Upper lobe of right lung (tissue), 1 donor: ENCODE data around the gene FAM216B. TPM values are rescaled to one million over a fixed set of nuclear protein-coding genes. Genes with fewer than 3 reads are reported as not detected.

ENCODE experiments used
- ATAC-seq: fragments of 200-7000 bp; cut with Tn5 transposase; one replicate; pipeline ENCODE4 v1.9.1; 2020; ENCODE audit warnings: mild to moderate bottlenecking, moderate library complexity
- DNase-seq: peaks from one replicate; pipeline ENCODE4 v3.0.0-alpha.2; 2020
- H3K27ac ChIP-seq: fragments of 200-600 bp; one replicate; pipeline ENCODE4 v1.8.0; 2022
- H3K27me3 ChIP-seq: fragments of 200-600 bp; one replicate; pipeline ENCODE4 v1.8.0; 2022; ENCODE audit warnings: mild to moderate bottlenecking
- H3K36me3 ChIP-seq: fragments of 200-600 bp; one replicate; pipeline ENCODE4 v1.8.0; 2022
- H3K4me1 ChIP-seq: fragments of 200-600 bp; one replicate; pipeline ENCODE4 v1.8.0; 2022
- H3K4me3 ChIP-seq: fragments of 200-600 bp; one replicate; pipeline ENCODE4 v1.8.0; 2022; ENCODE audit warnings: mild to moderate bottlenecking
- H3K9me3 ChIP-seq: fragments of 200-600 bp; one replicate; pipeline ENCODE4 v1.8.0; 2022
- CTCF ChIP-seq: fragments of 200-600 bp; IDR thresholded peaks from one replicate; pipeline ENCODE4 v1.8.0; 2022; ENCODE audit warnings: antibody characterized with exemption
- intact Hi-C: fragments of 100-400 bp; cut with DNase I; formaldehyde crosslinking; loops from one replicate; pipeline ENCODE4 v1.11.0; 2022
- long read RNA-seq: library from polyadenylated mRNA; unstranded; transcript quantifications from one replicate; pipeline ENCODE4 v2.0.0, GENCODE V29; 2021
- total RNA-seq: library from RNA; stranded (reverse); fragmentation: NEBNext Ultra II Directional; extraction: Animal tissue kit (Norgen Biotek cat#: 25700); gene quantifications from one replicate; pipeline ENCODE4 v1.2.1, GENCODE V29; 2021
- donor health status: DM: no; HTN: yes; CAD: no; lungs with severe emphysema.

FAM216B gene
- not detected for total RNA-seq
- long read RNA-seq, partial matches to known transcripts = 1 of 1 reads
- long read RNA-seq, other reads (novel, unspliced or antisense) = 0 of 1 reads

DNA sequence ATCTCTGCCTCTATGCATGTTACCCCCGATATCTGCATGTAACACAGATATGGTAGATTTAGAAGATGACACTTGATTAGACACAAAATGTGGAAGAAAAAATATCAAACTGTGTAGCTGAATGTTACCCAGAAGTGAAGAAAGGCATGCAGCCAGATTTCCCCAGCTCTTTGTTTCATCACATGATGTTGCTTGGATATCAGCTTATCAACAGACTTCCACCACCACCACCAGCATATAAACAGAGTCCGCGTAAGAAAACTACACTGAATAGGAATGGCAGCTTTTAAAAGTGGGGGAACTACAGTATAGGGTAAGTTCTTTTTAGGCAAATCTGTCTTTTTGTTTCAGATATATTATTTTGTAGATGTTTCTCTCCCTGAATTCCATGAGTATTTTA lies at the start of gene FAM216B:
Gene FAM216B, plus strand, starts transcription at position 233 of the 400 bp plus-strand sequence. CDS start 2,484 bp downstream, outside the sequence.
- H3K4me1 ChIP-seq = no peaks in the 10 kb centered on the region
- no peak within 1 kb of the TSS for H3K4me3 ChIP-seq
- ATAC-seq (no peak), DNase-seq (no peak)
- no peaks in the 10 kb centered on the region for H3K9me3 ChIP-seq
- H3K27ac ChIP-seq = no peak within 1 kb of the TSS
- no peak for TF ChIP-seq CTCF
- no peaks in the 10 kb centered on the region for H3K36me3 ChIP-seq
- H3K27me3 ChIP-seq = no peaks in the 10 kb centered on the region
- intact Hi-C loops = no loop called here

DNA sequence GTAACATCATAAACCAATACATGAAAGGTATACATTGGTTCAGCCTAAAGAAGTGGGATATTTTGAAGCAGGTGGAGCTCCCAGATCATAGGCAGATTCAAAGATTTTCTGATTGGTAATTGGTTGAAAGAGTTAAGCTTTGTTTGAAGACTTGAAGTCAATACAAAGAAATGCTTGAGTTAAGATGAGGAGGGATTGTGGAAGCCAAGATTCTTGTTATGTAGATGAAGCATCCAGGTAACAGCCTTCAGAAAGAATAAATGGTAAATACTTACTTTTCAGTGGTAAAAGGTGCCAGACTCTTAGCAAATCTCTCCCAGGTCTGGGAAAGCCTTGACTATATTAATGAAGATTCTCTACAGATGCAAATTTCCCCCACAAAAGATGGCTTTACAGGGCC lies 49.3 kb upstream of the FAM216B start:
- Histone ChIP-seq H3K27me3 (no peaks in the 10 kb centered on the region), H3K27ac (no peak overlapping the region), H3K4me3 (no peak overlapping the region), H3K4me1 (no peaks in the 10 kb centered on the region), H3K9me3 (no peaks in the 10 kb centered on the region), H3K36me3 (no peaks in the 10 kb centered on the region)
- no peak for TF ChIP-seq CTCF
- intact Hi-C loops = no loop called here
- DNase-seq (no peak), ATAC-seq (no peak)

GRCh38 chr13:42733046-42733445 lies 48.3 kb upstream of the FAM216B start:
- H3K4me3 ChIP-seq = no peak overlapping the region
- H3K4me1 ChIP-seq = no peaks in the 10 kb centered on the region
- ATAC-seq (no peak), DNase-seq (no peak)
- no peak for TF ChIP-seq CTCF
- H3K27ac ChIP-seq = no peak overlapping the region
- intact Hi-C loops = no loop called here
- H3K36me3 ChIP-seq = no peaks in the 10 kb centered on the region
- H3K27me3 ChIP-seq = no peaks in the 10 kb centered on the region
- H3K9me3 ChIP-seq = no peaks in the 10 kb centered on the region

DNA sequence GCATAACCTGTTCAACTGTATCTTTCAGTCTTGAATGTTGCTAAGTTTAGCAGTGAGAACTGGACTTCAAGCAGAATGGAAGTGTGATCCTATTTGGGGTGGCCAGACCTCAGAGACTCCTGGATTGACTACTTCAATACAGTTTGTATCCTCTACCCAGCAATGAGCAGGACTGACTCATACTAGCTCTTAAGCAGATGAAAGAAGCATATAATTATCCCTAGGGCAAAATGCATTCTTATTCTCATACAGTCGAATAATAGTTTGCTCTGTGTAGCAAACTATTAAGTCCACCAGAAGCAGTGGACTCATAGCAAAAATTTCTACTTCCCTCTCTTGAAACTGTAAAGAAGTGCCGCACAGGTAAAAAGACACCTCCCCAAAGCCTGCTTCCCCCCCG lies 46.4 kb upstream of the FAM216B start:
- intact Hi-C loops = no loop called here
- no peaks in the 10 kb centered on the region for H3K9me3 ChIP-seq
- no peak for TF ChIP-seq CTCF
- no peak overlapping the region for H3K27ac ChIP-seq
- no peaks in the 10 kb centered on the region for H3K4me1 ChIP-seq
- no peak for DNase-seq
- no peak for ATAC-seq
- H3K4me3 ChIP-seq = no peak overlapping the region
- no peaks in the 10 kb centered on the region for H3K36me3 ChIP-seq
- H3K27me3 ChIP-seq = no peaks in the 10 kb centered on the region

- TF ChIP-seq CTCF = no peak
- H3K4me1 ChIP-seq = no peaks in the 10 kb centered on the region
- H3K9me3 ChIP-seq = no peaks in the 10 kb centered on the region
- intact Hi-C loops = no loop called here
- H3K27ac ChIP-seq = no peak overlapping the region
- DNase-seq = peak; percentile 68
- no peaks in the 10 kb centered on the region for H3K27me3 ChIP-seq
- no peak overlapping the region for H3K4me3 ChIP-seq
- peak; percentile 41 for ATAC-seq
- no peaks in the 10 kb centered on the region for H3K36me3 ChIP-seq
Observed at GRCh38 chr13:42740753-42741152, 40.6 kb upstream of the FAM216B start.

DNA sequence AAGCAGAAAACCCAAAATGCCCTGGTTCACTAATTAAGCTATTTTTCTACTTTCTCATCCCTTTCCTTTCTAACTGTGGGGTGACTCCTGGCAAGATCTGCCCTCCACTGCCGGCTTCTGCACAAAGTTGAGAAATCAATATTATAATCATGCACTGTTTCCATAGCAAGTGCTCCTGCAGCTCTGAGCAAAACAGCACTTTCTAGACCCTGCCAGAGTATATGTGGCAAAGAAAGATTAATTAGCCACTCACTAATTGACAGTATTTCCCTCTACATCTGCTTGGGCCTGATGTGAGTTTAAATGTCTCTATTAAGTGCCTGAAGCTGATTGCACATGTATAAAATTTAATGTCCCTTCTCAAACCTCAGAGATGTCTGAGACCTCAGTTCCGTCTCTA lies 39.5 kb upstream of the FAM216B start:
- no peak for TF ChIP-seq CTCF
- Histone ChIP-seq H3K4me1 (no peaks in the 10 kb centered on the region), H3K27ac (no peak overlapping the region), H3K27me3 (no peaks in the 10 kb centered on the region), H3K36me3 (no peaks in the 10 kb centered on the region), H3K9me3 (no peaks in the 10 kb centered on the region), H3K4me3 (no peak overlapping the region)
- ATAC-seq (no peak), DNase-seq (no peak)
- intact Hi-C loops = no loop called here
